NCI-H446 (cell line): ENCODE measurements around the gene CRELD1.
"Not testable (repeated sequence)": the region's sequence is repeated elsewhere in the genome, so short reads cannot be mapped to it uniquely, and the experiment has no call there.

Experiments used
- DNase-seq, 2 experiments: peaks; one replicate each; lab custom pipeline; 2025; lab: John Stamatoyannopoulos, UW

Gene CRELD1

GRCh38 chr3:9935966-9936510 is 2.4 kb downstream of the CRELD1 start:
- DNase-seq, result no peak

- DNase-seq, result no peak
Measured at GRCh38 chr3:9937486-9938238, 4.0 kb downstream of the CRELD1 start.

GRCh38 chr3:9938966-9939365 is 5.3 kb downstream of the CRELD1 start:
- no peak for DNase-seq

- not testable (repeated sequence) for DNase-seq
Measured at GRCh38 chr3:9939906-9940305, 6.3 kb downstream of the CRELD1 start.

GRCh38 chr3:9940746-9941145 is 7.1 kb downstream of the CRELD1 start:
- DNase-seq, result no peak

- DNase-seq, result no peak
Measured at GRCh38 chr3:9942164-9942563, 8.5 kb downstream of the CRELD1 start.

GRCh38 chr3:9942934-9943690 is 9.5 kb downstream of the CRELD1 start:
- no peak for DNase-seq

GRCh38 chr3:9944271-9944670 is 10.6 kb downstream of the CRELD1 start:
- no peak for DNase-seq

GRCh38 chr3:9945358-9945757 is 11.7 kb downstream of the CRELD1 start:
- no peak for DNase-seq

- DNase-seq, result no peak
Measured at GRCh38 chr3:9946112-9947024, 12.7 kb downstream of the CRELD1 start.

- no peak for DNase-seq
Measured at GRCh38 chr3:9947025-9947995, 13.7 kb downstream of the CRELD1 start.

- DNase-seq, result no peak
Measured at GRCh38 chr3:9948586-9948985, 15.0 kb downstream of the CRELD1 start.

GRCh38 chr3:9949115-9949514 is 15.5 kb downstream of the CRELD1 start:
- DNase-seq, result no peak

- DNase-seq, result no peak
Measured at GRCh38 chr3:9949626-9950025, 16.0 kb downstream of the CRELD1 start.

- DNase-seq, result no peak
Measured at GRCh38 chr3:9951126-9951525, 17.5 kb downstream of the CRELD1 start.

- no peak for DNase-seq
Measured at GRCh38 chr3:9951598-9951961, 17.9 kb downstream of the CRELD1 start.

- DNase-seq, result peak in 1 of 2 experiments; percentile 21
Measured at GRCh38 chr3:9951962-9952805, 18.6 kb downstream of the CRELD1 start, which contains the start of gene PRRT3. Gene PRRT3 (minus strand): TSS chr3:9952408. CDS start chr3:9950115, 2,293 bp downstream.

- no peak for DNase-seq
Measured at GRCh38 chr3:9955067-9955502, 21.5 kb downstream of the CRELD1 start.

GRCh38 chr3:9955611-9956352 is 22.1 kb downstream of the CRELD1 start:
- no peak for DNase-seq
